Measurements from ENCODE around the gene PHLPP1.

Gene PHLPP1

GRCh38 chr18:63022429-63023022 lies 307.2 kb downstream of the PHLPP1 start:
- TF ChIP-seq RAD21 (IDR thresholded peaks at IDR 0.05; ENCODE audit: low read depth) (peak; percentile 23; the same call in 1 of the 2 replicates), FOXM1 (IDR thresholded peaks at IDR 0.05; ENCODE audit: borderline replicate concordance, low read depth) (no peak), EGR1 (IDR thresholded peaks at IDR 0.05) (no peak)

- TF ChIP-seq RAD21 (IDR thresholded peaks at IDR 0.05; ENCODE audit: low read depth) (peak; percentile 67), EGR1 (IDR thresholded peaks at IDR 0.05) (no peak), REST (IDR thresholded peaks at IDR 0.05; ENCODE audit: low read depth) (no peak), FOXM1 (IDR thresholded peaks at IDR 0.05; ENCODE audit: borderline replicate concordance, low read depth) (no peak)
Measured at GRCh38 chr18:63025251-63026090, 310.1 kb downstream of the PHLPP1 start.

GRCh38 chr18:63028380-63028779 lies 313.0 kb downstream of the PHLPP1 start:
- TF ChIP-seq CEBPB (IDR thresholded peaks at IDR 0.05) (no peak), EP300 (IDR thresholded peaks at IDR 0.05; ENCODE audit: borderline replicate concordance) (no peak), CREB1 (IDR thresholded peaks at IDR 0.05; ENCODE audit: low read depth) (no peak), REST (IDR thresholded peaks at IDR 0.05; ENCODE audit: low read depth) (no peak), MAX (IDR thresholded peaks at IDR 0.05) (no peak), RAD21 (IDR thresholded peaks at IDR 0.05; ENCODE audit: low read depth) (no peak), ZBTB7A (IDR thresholded peaks at IDR 0.05; ENCODE audit: low read depth) (no peak), TCF12 (IDR thresholded peaks at IDR 0.05; ENCODE audit: low read depth) (no peak), NFIC (IDR thresholded peaks at IDR 0.05) (no peak), FOXM1 (IDR thresholded peaks at IDR 0.05; ENCODE audit: borderline replicate concordance, low read depth) (no peak), USF1 (IDR thresholded peaks at IDR 0.05) (no peak), TAF1 (IDR thresholded peaks at IDR 0.05; ENCODE audit: low read depth) (no peak), YY1 (IDR thresholded peaks at IDR 0.05; ENCODE audit: low read depth) (no peak), EGR1 (IDR thresholded peaks at IDR 0.05) (no peak), TEAD4 (IDR thresholded peaks at IDR 0.05) (no peak)
